Activated T-cell treated with anti-CD3 and anti-CD28 coated beads, Interleukin-2, amount 50 U/mL, for 72 hours (primary cell): Measurements from ENCODE around the gene ROR1. TPM values are rescaled to one million over a fixed set of nuclear protein-coding genes. Genes with fewer than 3 reads are reported as not detected.

Source experiments
- ATAC-seq, 2 donors: fragments of 150-1000 bp; cut with Tn5 transposase; replicated peaks in 1 of 2; 2 replicates each; pipeline ENCODE4 v1.10.0; 2021; ENCODE audit warnings: moderate library complexity in 2 of 2, mild to moderate bottlenecking in 1 of 2
- DNase-seq, 2 donors: peaks; one replicate each; pipeline ENCODE4 v3.0.0; 2021 to 2022; ENCODE audit warnings: mixed read lengths in 1 of 2
- H3K27ac Mint-ChIP-seq: one replicate; pipeline ENCODE4 v1.8.0; 2022; ENCODE audit warnings: mild to moderate bottlenecking, moderate library complexity, mixed read lengths
- H3K27me3 Mint-ChIP-seq: one replicate; pipeline ENCODE4 v1.8.0; 2022; ENCODE audit warnings: low read depth, mixed read lengths
- H3K36me3 Mint-ChIP-seq, 2 donors: one replicate each; pipeline ENCODE4 v1.8.0; 2022; ENCODE audit warnings: mixed read lengths in 2 of 2, mild to moderate bottlenecking in 1 of 2; ENCODE audit not compliant: insufficient read depth in 2 of 2
- H3K4me1 Mint-ChIP-seq: one replicate; pipeline ENCODE4 v1.8.0; 2022; ENCODE audit warnings: low read depth, mixed read lengths
- H3K4me3 Mint-ChIP-seq, 2 donors: one replicate each; pipeline ENCODE4 v1.8.0; 2022; ENCODE audit warnings: mild to moderate bottlenecking in 2 of 2, mixed read lengths in 2 of 2, moderate library complexity in 2 of 2
- H3K9me3 Mint-ChIP-seq, 2 donors: one replicate each; pipeline ENCODE4 v1.8.0; 2022; ENCODE audit warnings: mixed read lengths in 2 of 2
- total RNA-seq, 2 donors: library from RNA; stranded (reverse); gene quantifications; one replicate each; pipeline ENCODE4 v1.2.3, GENCODE V29; 2022

ROR1 gene
- total RNA-seq, 2 donors from 2014 or later = 0.19 TPM; not detected in 1

GRCh38 chr1:63746129-63746864 lies 27.5 kb upstream of the ROR1 start:
- Mint-ChIP-seq H3K9me3 (no peaks in the 10 kb centered on the region), H3K4me1 (peaks cover 22% of the 10 kb centered on the region), H3K36me3 (no peaks in the 10 kb centered on the region), H3K27me3 (peaks cover 11% of the 10 kb centered on the region), H3K4me3 (peak overlapping the region; percentile 18 to 32), H3K27ac (no peak overlapping the region)
- DNase-seq (peak; percentile 50 to 70), ATAC-seq (peak; percentile 97)

GRCh38 chr1:63747445-63747844 lies 26.4 kb upstream of the ROR1 start:
- Mint-ChIP-seq H3K9me3 (no peaks in the 10 kb centered on the region), H3K4me1 (peaks cover 22% of the 10 kb centered on the region), H3K4me3 (no peak overlapping the region), H3K27me3 (no peaks in the 10 kb centered on the region), H3K27ac (no peak overlapping the region), H3K36me3 (no peaks in the 10 kb centered on the region)
- DNase-seq = no peak
- no peak for ATAC-seq

GRCh38 chr1:63748046-63748580 lies 25.7 kb upstream of the ROR1 start:
- Mint-ChIP-seq H3K27me3 (no peaks in the 10 kb centered on the region), H3K27ac (peak overlapping the region; percentile 16), H3K9me3 (no peaks in the 10 kb centered on the region), H3K36me3 (no peaks in the 10 kb centered on the region), H3K4me3 (no peak overlapping the region), H3K4me1 (peaks cover 22% of the 10 kb centered on the region)
- ATAC-seq (no peak), DNase-seq (no peak)

GRCh38 chr1:63748641-63749040 lies 25.2 kb upstream of the ROR1 start:
- H3K4me1 Mint-ChIP-seq = peaks cover 22% of the 10 kb centered on the region
- no peak overlapping the region for H3K4me3 Mint-ChIP-seq
- no peaks in the 10 kb centered on the region for H3K27me3 Mint-ChIP-seq
- H3K36me3 Mint-ChIP-seq = no peaks in the 10 kb centered on the region
- DNase-seq = no peak
- no peaks in the 10 kb centered on the region for H3K9me3 Mint-ChIP-seq
- no peak for ATAC-seq
- H3K27ac Mint-ChIP-seq = peak overlapping the region; percentile 16

GRCh38 chr1:63750721-63751120 lies 23.1 kb upstream of the ROR1 start:
- no peak overlapping the region for H3K4me3 Mint-ChIP-seq
- DNase-seq (no peak), ATAC-seq (no peak)
- no peaks in the 10 kb centered on the region for H3K9me3 Mint-ChIP-seq
- no peak overlapping the region for H3K27ac Mint-ChIP-seq
- H3K36me3 Mint-ChIP-seq = no peaks in the 10 kb centered on the region
- H3K4me1 Mint-ChIP-seq = peaks cover 17% of the 10 kb centered on the region
- no peaks in the 10 kb centered on the region for H3K27me3 Mint-ChIP-seq

GRCh38 chr1:63752176-63752575 lies 21.6 kb upstream of the ROR1 start:
- H3K27me3 Mint-ChIP-seq = no peaks in the 10 kb centered on the region
- peaks cover 6% of the 10 kb centered on the region for H3K4me1 Mint-ChIP-seq
- DNase-seq = no peak
- no peak overlapping the region for H3K4me3 Mint-ChIP-seq
- H3K36me3 Mint-ChIP-seq = no peaks in the 10 kb centered on the region
- no peak for ATAC-seq
- H3K9me3 Mint-ChIP-seq = no peaks in the 10 kb centered on the region
- no peak overlapping the region for H3K27ac Mint-ChIP-seq

- H3K9me3 Mint-ChIP-seq = no peaks in the 10 kb centered on the region
- no peaks in the 10 kb centered on the region for H3K4me1 Mint-ChIP-seq
- DNase-seq = no peak
- no peak for ATAC-seq
- no peak overlapping the region for H3K4me3 Mint-ChIP-seq
- peaks cover 6% of the 10 kb centered on the region for H3K27me3 Mint-ChIP-seq
- no peaks in the 10 kb centered on the region for H3K36me3 Mint-ChIP-seq
- no peak overlapping the region for H3K27ac Mint-ChIP-seq
Observed at GRCh38 chr1:63753591-63753990, 20.2 kb upstream of the ROR1 start.

GRCh38 chr1:63756839-63757238 lies 17.0 kb upstream of the ROR1 start:
- no peaks in the 10 kb centered on the region for H3K9me3 Mint-ChIP-seq
- peaks cover 6% of the 10 kb centered on the region for H3K27me3 Mint-ChIP-seq
- H3K4me1 Mint-ChIP-seq = no peaks in the 10 kb centered on the region
- H3K36me3 Mint-ChIP-seq = no peaks in the 10 kb centered on the region
- ATAC-seq (no peak), DNase-seq (no peak)
- H3K4me3 Mint-ChIP-seq = no peak overlapping the region
- H3K27ac Mint-ChIP-seq = no peak overlapping the region

- ATAC-seq (no peak), DNase-seq (no peak)
- H3K4me3 Mint-ChIP-seq = no peak overlapping the region
- peaks cover 6% of the 10 kb centered on the region for H3K27me3 Mint-ChIP-seq
- H3K27ac Mint-ChIP-seq = no peak overlapping the region
- no peaks in the 10 kb centered on the region for H3K9me3 Mint-ChIP-seq
- H3K36me3 Mint-ChIP-seq = no peaks in the 10 kb centered on the region
- H3K4me1 Mint-ChIP-seq = no peaks in the 10 kb centered on the region
Observed at GRCh38 chr1:63757334-63757733, 16.5 kb upstream of the ROR1 start.

GRCh38 chr1:63758791-63759190 lies 15.0 kb upstream of the ROR1 start:
- H3K4me1 Mint-ChIP-seq = no peaks in the 10 kb centered on the region
- no peak overlapping the region for H3K27ac Mint-ChIP-seq
- no peak overlapping the region for H3K4me3 Mint-ChIP-seq
- H3K27me3 Mint-ChIP-seq = peaks cover 8% of the 10 kb centered on the region
- DNase-seq (no peak), ATAC-seq (no peak)
- H3K36me3 Mint-ChIP-seq = peaks cover 0 to 5% of the 10 kb centered on the region in 2 donors
- H3K9me3 Mint-ChIP-seq = peaks cover 0 to 2% of the 10 kb centered on the region in 2 donors

GRCh38 chr1:63759778-63760177 lies 14.0 kb upstream of the ROR1 start:
- Mint-ChIP-seq H3K4me3 (no peak overlapping the region), H3K27ac (no peak overlapping the region), H3K4me1 (no peaks in the 10 kb centered on the region), H3K27me3 (peaks cover 18% of the 10 kb centered on the region), H3K36me3 (peaks cover 0 to 6% of the 10 kb centered on the region in 2 donors), H3K9me3 (peaks cover 0 to 5% of the 10 kb centered on the region in 2 donors)
- ATAC-seq (no peak), DNase-seq (no peak)

- no peak for ATAC-seq
- peaks cover 0 to 1% of the 10 kb centered on the region in 2 donors for H3K36me3 Mint-ChIP-seq
- DNase-seq = no peak
- H3K9me3 Mint-ChIP-seq = no peaks in the 10 kb centered on the region
- peaks cover 21% of the 10 kb centered on the region for H3K4me1 Mint-ChIP-seq
- no peak overlapping the region for H3K4me3 Mint-ChIP-seq
- H3K27ac Mint-ChIP-seq = no peak overlapping the region
- peaks cover 32% of the 10 kb centered on the region for H3K27me3 Mint-ChIP-seq
Observed at GRCh38 chr1:63770381-63770780, 3.4 kb upstream of the ROR1 start.

- Mint-ChIP-seq H3K27me3 (peaks cover 48% of the 10 kb centered on the region), H3K4me1 (peaks cover 23% of the 10 kb centered on the region), H3K4me3 (no peak overlapping the region), H3K36me3 (peaks cover 0 to 1% of the 10 kb centered on the region in 2 donors), H3K27ac (no peak overlapping the region), H3K9me3 (no peaks in the 10 kb centered on the region)
- DNase-seq = no peak
- no peak for ATAC-seq
Observed at GRCh38 chr1:63772201-63772600, 1.6 kb upstream of the ROR1 start.

- Mint-ChIP-seq H3K4me3 (peak overlapping the region; percentile 62 to 91), H3K27me3 (peaks cover 50% of the 10 kb centered on the region), H3K4me1 (peaks cover 23% of the 10 kb centered on the region), H3K27ac (no peak overlapping the region), H3K36me3 (peaks cover 0 to 1% of the 10 kb centered on the region in 2 donors), H3K9me3 (no peaks in the 10 kb centered on the region)
- ATAC-seq (no peak), DNase-seq (no peak)
Observed at GRCh38 chr1:63772876-63773275, 941 bp upstream of the ROR1 start.
